GM21786 (cell line): ENCODE results near the gene TIGD4.
"Not testable (repeated sequence)": the region's sequence is repeated elsewhere in the genome, so short reads cannot be mapped to it uniquely, and the experiment has no call there.

Source experiments
- ATAC-seq: cut with Tn5 transposase; IDR thresholded peaks from one replicate; pipeline ENCODE4 v1.9.1; 2021; ENCODE audit not compliant: unreplicated experiment

The TIGD4 gene

DNA sequence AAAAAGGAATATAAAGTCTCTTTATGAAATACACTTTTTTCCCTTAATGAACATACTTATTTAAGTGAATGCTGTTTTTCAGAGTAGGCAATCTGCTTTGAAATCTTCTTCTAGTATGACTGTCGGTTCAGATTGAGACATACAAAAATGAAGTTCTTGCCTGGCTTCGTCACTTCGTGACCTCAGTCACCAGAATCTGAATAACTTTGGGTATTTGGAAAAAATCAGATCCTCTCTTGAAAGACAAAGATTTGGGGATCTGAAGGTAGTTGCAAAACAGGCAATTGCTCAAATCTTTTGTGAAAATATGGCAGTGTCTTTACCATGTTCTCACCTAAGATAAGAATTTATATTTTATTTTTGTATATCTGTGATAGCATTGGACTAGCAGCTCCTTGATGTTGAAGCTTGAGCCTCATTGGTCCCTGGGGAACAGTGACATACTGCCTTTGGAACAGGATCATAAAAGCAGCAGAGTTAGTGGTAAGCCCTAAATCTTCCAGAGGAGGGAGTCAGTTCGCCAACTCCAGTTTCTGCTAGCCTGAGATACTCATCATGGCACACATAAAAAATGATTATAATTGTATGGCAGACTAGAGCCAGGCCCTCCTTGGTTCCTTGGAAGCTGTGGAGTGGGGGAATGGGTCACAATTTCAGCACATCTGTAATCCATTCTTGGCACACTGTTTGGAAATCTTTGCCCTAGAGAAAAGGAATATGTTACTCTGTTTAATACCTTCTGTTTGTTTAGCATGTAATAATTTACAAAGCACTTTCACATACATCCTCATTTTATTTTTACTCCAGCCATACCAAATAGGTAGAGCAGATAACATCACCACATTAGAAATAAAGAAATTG lies 5.2 kb upstream of the TIGD4 start:
- no peak for ATAC-seq

- ATAC-seq: peak; percentile 13
Measured at GRCh38 chr4:152780267-152780778, 793 bp upstream of the TIGD4 start.

DNA sequence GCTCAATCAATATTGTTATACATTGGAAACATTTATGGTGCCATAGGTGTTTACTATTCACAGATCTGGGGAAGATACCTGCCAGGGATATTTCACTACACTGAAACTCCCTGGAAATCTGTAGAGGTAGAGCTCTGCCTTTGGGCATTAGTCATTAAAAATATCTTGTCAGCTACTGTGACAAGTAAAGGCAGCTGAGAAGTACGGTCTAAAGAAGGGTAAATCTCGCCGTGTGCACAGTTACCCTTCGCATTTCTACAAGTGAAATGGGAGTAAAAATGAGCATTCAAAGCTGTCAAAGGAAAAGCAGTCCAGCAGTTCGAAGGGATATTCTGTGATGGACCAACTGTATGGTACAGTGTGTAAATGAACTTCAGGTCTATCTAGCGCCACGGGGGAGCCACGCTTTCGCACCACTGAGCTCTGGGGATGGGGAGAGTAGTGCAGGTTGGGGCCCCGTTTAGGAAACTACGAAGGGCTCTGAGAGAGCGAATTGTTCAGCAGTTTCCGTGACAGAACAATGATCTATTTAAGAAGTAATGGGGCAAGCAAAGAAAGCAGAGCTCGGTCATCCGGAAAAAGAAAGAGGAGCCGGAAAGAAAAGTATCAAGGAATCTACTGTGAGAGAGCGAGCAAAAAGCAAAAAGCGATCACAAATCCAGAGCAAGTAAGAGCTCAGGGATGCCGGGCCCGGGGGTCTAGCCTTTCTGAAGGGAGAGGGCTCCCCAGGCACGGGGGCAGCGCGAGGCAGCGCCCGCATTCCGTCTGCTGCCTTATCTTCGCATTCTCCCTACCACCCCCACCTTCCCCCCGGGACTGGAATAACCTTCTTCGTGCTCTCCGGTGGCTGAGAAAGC lies 646 bp downstream of the TIGD4 start:
- ATAC-seq: no peak

DNA sequence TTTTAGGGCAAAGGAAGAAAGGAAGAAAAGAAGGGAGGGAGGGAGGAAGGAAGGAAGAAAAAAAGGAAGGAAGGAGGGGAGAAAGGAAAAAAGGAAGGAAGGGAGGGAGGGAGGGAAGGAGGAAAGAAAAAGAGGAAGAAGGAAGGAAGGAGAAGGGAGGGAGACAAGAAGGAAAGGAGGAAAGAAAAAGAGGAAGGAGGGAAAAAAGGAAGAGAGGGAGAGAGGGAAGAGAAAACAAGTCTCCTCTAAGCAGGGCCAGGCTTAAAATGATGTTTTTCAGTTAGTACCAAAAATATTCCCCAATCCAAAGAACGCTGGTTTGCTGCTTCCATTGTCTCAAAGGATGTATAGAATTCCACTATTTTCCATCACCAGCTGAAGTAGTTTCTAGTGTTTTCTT lies 2.0 kb downstream of the TIGD4 start:
- no peak for ATAC-seq

DNA sequence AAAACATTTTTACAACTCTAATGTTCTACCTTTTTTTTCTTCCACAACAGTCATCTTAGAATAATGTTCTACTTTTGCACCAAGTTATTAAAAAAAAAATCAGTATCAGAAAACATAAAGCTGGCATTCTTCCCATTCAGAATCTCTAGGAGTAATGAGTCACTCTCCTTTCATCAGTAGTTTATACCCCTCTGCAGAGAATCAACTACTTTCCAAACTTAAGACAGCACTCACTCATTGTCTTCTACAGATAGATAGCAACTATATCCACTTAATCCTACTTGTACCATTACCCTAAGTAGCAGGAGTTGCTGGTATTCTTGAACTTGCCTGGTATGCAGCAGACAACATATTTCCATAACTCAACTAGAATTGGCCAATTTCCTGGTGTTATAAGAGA lies 3.2 kb downstream of the TIGD4 start:
- no peak for ATAC-seq

GRCh38 chr4:152773953-152774352 lies 5.6 kb downstream of the TIGD4 start:
- ATAC-seq: no peak

- ATAC-seq: no peak
Measured at GRCh38 chr4:152773339-152773738, 6.2 kb downstream of the TIGD4 start.

DNA sequence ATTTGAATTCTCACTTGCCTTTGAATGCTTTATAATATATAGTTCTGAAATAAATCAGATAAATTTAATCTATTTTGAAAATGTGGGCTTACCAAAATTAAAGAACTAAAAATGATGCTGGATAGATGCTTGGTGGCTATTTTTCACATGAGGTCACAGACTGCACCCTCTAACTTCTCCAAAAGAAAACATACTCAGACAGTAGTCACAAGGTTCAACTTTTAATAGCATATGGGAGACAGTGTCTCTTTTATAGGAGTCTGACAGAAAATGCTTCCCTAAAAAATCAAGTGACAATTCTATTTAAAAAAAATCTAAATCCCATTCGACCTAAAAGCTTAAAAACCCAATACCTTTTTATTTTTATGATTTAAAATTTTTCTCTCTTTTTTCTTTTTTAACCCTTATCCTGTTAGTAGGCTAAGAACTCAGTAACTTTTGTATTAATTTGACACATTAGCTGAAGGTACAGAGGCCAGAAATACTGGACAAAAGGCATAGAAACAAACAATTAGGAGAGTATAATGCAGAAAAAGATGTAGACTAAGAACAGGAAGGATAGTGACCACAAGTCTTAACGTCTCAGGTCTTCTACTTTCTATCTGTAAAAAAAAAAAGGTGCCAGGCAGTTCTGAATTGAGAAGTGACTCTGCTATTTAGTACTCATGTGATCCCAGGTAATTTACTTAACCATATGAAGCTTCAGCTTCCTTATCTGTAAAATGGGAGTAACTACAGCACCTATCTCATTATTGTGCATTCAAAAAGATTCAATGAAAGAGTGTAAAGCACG lies 7.6 kb downstream of the TIGD4 start:
- peak; percentile 95 for ATAC-seq

GRCh38 chr4:152765069-152765737 lies 14.3 kb downstream of the TIGD4 start:
- ATAC-seq: not testable (repeated sequence)

DNA sequence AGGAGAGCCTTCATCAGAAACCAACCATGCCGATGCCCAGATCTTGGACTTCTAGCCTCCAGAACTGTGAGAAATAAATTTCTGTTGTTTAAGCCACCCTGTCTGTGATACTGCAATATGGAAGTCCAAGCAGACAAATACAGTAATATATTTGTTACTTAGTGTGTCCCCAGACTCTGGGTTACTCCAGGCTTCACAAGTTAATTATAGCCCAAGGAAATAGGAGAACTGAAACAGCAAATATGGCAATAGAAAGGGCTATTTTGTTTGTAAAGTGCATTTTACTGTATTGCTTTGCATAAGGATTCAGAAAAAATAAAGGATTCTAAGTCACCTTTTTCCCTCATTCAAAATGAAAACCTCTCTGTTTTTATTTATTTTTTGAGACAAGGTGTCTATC lies 15.7 kb downstream of the TIGD4 start:
- ATAC-seq: no peak

DNA sequence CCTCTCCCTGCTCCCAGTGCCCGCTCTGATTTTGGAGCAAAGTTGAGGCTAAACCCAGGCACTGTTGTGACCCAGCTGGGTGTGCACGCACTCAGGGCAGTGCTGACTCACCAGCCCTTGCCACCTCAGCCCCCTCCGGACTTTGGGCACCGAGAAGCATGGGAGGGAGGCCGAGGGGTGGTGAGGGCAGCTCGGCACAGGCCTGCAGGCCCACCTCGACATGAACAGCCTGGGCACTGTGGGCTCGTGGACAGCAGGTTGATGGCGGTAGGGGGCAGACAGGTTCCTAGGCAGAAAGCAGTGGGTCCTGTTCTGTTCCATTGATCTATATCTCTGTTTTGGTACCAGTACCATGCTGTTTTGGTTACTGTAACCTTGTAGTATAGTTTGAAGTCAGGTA lies 30.9 kb downstream of the TIGD4 start:
- no peak for ATAC-seq

DNA sequence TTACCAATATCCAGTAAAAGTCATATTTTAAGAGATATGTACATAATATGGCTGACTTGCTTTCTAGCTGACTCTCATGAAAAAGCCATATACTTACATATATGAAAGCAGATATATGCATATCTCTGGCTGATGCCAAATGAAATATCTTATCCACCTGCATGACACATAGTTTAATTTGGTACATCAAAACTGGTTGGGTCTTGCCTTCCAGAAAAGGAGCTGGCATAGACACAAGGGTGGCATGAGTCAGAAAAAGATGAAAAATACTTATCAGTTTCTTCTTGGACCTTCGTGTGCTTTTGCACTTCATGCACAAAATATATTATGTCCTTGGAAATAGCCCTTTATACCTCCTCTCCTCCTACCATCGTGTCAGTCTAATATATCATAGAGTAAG lies 32.1 kb downstream of the TIGD4 start:
- no peak for ATAC-seq

DNA sequence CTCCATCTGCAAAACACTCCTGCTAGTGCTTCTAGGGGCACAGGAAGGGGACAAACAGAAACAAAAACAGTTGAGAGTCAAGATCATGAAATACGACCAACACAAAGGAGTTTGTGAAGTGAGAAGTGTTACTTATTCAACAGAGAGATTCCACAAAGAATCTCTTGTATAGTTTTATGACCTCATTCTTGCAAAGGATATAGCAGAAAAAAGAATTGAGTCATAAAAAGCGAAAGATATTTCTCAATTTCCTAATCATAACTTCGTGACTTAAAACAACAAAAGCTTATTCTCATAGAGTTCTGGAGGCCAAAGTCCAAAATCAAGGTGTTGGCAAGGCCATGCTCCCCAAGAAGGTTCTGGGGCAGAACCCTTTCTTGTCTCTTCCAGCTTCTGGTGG lies 40.7 kb downstream of the TIGD4 start:
- no peak for ATAC-seq

DNA sequence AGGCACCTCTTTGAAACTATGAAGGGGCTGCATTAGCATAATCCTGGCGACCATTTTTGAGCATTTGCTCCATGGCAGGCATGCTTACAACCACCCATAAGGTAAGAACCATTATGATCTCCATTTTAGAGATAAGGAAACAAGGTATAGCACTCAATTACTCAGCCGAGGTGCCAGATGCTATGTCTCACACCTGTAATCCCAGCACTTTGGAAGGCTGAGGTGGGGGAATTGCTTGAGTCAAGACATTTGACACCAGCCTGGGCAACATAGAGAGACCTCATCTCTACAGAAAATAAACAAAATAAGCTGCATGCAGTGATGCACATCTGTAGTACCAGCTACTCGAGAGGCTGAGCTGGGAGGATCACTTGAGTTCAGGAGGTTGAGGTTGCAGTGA lies 43.6 kb downstream of the TIGD4 start:
- ATAC-seq: no peak

DNA sequence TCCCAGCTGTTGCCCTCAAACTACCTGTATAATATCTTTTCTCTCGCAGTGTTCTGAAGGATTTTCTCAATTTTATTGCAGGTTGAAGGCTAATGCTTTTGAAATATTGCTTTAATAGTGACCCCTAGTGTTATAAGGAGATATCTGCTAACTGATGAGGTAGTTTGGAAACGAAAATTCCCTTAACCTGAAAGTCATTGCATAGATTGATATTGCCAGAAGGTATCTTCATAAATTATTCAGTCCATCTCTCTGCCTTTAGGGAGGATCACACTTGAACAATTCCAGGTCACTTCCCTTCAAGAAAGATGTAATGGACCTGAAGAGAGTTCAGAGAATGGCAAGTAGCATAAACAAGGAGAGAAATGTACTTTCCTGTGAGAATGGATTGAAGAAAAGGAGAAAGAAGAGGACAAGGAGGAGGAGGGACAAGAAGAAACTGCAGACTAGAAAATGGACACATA lies 44.1 kb downstream of the TIGD4 start:
- ATAC-seq: no peak

GRCh38 chr4:152734699-152735050 lies 44.9 kb downstream of the TIGD4 start:
- ATAC-seq: no peak

DNA sequence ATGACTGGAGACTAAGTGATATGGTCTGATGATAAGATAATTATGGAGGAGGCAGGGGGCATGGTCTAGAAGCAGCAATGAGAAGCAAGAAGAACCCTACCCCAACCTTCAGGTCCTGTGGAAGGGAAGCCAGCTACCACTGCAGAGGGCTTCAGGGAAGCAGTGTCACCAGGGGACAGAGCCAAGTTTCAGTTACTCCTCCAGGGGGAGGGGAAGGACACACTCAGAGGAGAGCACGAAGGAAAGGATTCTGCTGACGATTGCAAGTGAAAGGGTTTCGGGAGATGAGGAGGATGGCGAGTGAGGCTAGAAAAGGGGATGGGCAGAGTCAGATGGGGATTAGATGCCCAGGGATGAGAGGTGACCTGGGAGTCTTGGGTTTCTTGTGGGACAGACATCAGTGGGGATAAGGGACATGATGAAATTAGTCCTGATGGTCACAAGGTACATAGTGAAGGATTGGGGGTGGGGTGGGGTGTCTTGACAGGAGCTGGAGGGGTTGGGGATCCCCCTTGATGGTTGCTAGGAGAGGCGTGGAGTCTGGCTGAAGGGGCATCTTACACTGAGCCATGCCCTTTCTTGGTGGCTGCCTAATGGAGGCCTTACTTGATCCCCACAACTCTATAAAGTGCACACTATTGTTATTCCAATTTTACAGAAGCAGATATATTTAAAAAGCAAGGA lies 45.4 kb downstream of the TIGD4 start:
- no peak for ATAC-seq

GRCh38 chr4:152731997-152732396 lies 47.5 kb downstream of the TIGD4 start:
- no peak for ATAC-seq

DNA sequence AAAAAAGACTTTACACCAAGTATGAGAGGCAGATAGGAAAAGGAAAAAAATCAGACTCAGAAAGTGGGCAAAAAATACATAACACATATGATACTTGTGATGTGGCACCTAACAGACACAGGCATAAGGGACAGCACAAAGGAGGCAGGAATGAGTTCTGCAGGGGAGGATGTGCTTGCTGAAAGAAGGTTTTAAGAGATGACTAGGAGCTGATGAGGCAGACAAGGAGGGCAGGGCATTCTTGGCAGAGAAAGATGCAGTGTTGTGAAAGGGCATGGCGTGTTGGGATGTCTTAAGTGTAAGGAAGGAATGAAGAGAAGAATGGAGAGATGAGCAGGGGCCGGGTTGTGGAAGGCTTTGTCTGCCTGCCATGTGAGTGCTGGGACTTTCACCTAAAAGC lies 50.1 kb downstream of the TIGD4 start:
- no peak for ATAC-seq

DNA sequence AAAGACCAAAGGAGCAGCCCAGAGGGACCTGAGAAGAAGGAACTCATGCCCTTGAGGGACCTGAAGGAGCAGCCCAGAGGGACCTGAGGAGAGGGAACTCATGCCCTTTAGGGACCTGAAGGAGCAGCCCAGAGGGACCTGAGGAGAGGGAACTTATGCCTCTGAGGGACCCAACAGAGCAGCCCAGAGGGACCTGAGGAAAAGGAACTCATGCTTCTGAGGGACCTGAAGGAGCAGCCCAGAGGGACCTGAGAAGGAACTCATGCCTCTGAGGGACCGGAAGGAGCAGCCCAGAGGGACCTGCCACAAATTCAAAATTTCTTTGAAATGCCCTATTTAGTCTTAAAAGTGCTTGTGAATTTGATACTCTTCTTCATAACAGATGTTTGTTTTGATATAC lies 51.2 kb downstream of the TIGD4 start:
- ATAC-seq: no peak
